ENCODE measurements around the gene CTSH.
"Not testable (repeated sequence)": the region's sequence is repeated elsewhere in the genome, so short reads cannot be mapped to it uniquely, and the experiment has no call there.

The CTSH gene

GRCh38 chr15:78921940-78922339 is 22.9 kb downstream of the CTSH start:
- no peak for DNase-seq (ENCODE audit: low read depth in 2 of 2)

GRCh38 chr15:78921517-78921916 is 23.3 kb downstream of the CTSH start:
- no peak for DNase-seq (ENCODE audit: low read depth in 2 of 2)

GRCh38 chr15:78917888-78918287 is 27.0 kb downstream of the CTSH start:
- DNase-seq (ENCODE audit: low read depth in 2 of 2), result no peak

- no peak for DNase-seq (ENCODE audit: low read depth in 2 of 2)
These were observed 28.8 kb downstream of the CTSH start for GRCh38 chr15:78916088-78916487.

- no peak for DNase-seq (ENCODE audit: low read depth in 2 of 2)
These were observed 29.3 kb downstream of the CTSH start for GRCh38 chr15:78915341-78916087.

- no peak for DNase-seq (ENCODE audit: low read depth in 2 of 2)
These were observed 30.6 kb downstream of the CTSH start for GRCh38 chr15:78914027-78914764.

GRCh38 chr15:78913012-78913411 is 31.8 kb downstream of the CTSH start:
- no peak for DNase-seq (ENCODE audit: low read depth in 2 of 2)

GRCh38 chr15:78912316-78912715 is 32.5 kb downstream of the CTSH start:
- no peak for DNase-seq (ENCODE audit: low read depth in 2 of 2)

GRCh38 chr15:78910271-78910670 is 34.6 kb downstream of the CTSH start:
- no peak for DNase-seq (ENCODE audit: low read depth in 2 of 2)

GRCh38 chr15:78909791-78910228 is 35.0 kb downstream of the CTSH start:
- DNase-seq (ENCODE audit: low read depth in 2 of 2), result peak in 1 of 2 donors; percentile 4

GRCh38 chr15:78909160-78909695 is 35.6 kb downstream of the CTSH start:
- no peak for DNase-seq (ENCODE audit: low read depth in 2 of 2)

- DNase-seq (ENCODE audit: low read depth in 2 of 2), result no peak
These were observed 37.3 kb downstream of the CTSH start for GRCh38 chr15:78907577-78907976.

- DNase-seq (ENCODE audit: low read depth in 2 of 2), result no peak
These were observed 38.6 kb downstream of the CTSH start for GRCh38 chr15:78906316-78906620.

- no peak for DNase-seq (ENCODE audit: low read depth in 2 of 2)
These were observed 40.1 kb downstream of the CTSH start for GRCh38 chr15:78904599-78905358.

- DNase-seq (ENCODE audit: low read depth in 2 of 2), result not testable (repeated sequence)
These were observed 42.4 kb downstream of the CTSH start for GRCh38 chr15:78902281-78903032.

GRCh38 chr15:78900819-78901533 is 43.9 kb downstream of the CTSH start:
- not testable (repeated sequence) for DNase-seq (ENCODE audit: low read depth in 2 of 2)

- DNase-seq (ENCODE audit: low read depth in 2 of 2), result no peak
These were observed 46.3 kb downstream of the CTSH start for GRCh38 chr15:78898540-78898939.

GRCh38 chr15:78895471-78895870 is 49.4 kb downstream of the CTSH start:
- DNase-seq (ENCODE audit: low read depth in 2 of 2), result no peak

- no peak for DNase-seq (ENCODE audit: low read depth in 2 of 2)
These were observed 51.3 kb downstream of the CTSH start for GRCh38 chr15:78893538-78893937.

GRCh38 chr15:78889000-78889399 is 55.8 kb downstream of the CTSH start:
- DNase-seq (ENCODE audit: low read depth in 2 of 2), result no peak

- no peak for DNase-seq (ENCODE audit: low read depth in 2 of 2)
These were observed 63.2 kb downstream of the CTSH start for GRCh38 chr15:78881681-78882080.
